ENCODE data around the gene PLEKHN1.
"Not testable (repeated sequence)": the region's sequence is repeated elsewhere in the genome, so short reads cannot be mapped to it uniquely, and the experiment has no call there.

Gene PLEKHN1

GRCh38 chr1:943545-944340, 22.5 kb upstream of the PLEKHN1 start:
- no peak for DNase-seq (ENCODE audit: low read depth in 2 of 2)

GRCh38 chr1:944341-945325, 21.6 kb upstream of the PLEKHN1 start:
- no peak for DNase-seq (ENCODE audit: low read depth in 2 of 2)

GRCh38 chr1:945688-946556, 20.4 kb upstream of the PLEKHN1 start:
- no peak for DNase-seq (ENCODE audit: low read depth in 2 of 2)

- DNase-seq (ENCODE audit: low read depth in 2 of 2) = not testable (repeated sequence)
Observed at GRCh38 chr1:946811-947210, 19.5 kb upstream of the PLEKHN1 start.

GRCh38 chr1:947958-948357, 18.3 kb upstream of the PLEKHN1 start:
- no peak for DNase-seq (ENCODE audit: low read depth in 2 of 2)

GRCh38 chr1:950268-950667, 16.0 kb upstream of the PLEKHN1 start:
- no peak for DNase-seq (ENCODE audit: low read depth in 2 of 2)

- DNase-seq (ENCODE audit: low read depth in 2 of 2) = no peak
Observed at GRCh38 chr1:950881-951280, 15.4 kb upstream of the PLEKHN1 start.

- no peak for DNase-seq (ENCODE audit: low read depth in 2 of 2)
Observed at GRCh38 chr1:951364-951763, 14.9 kb upstream of the PLEKHN1 start.

GRCh38 chr1:952201-952600, 14.1 kb upstream of the PLEKHN1 start:
- DNase-seq (ENCODE audit: low read depth in 2 of 2) = no peak

GRCh38 chr1:952603-953002, 13.7 kb upstream of the PLEKHN1 start:
- no peak for DNase-seq (ENCODE audit: low read depth in 2 of 2)

GRCh38 chr1:953524-954320, 12.6 kb upstream of the PLEKHN1 start:
- no peak for DNase-seq (ENCODE audit: low read depth in 2 of 2)

- no peak for DNase-seq (ENCODE audit: low read depth in 2 of 2)
Observed at GRCh38 chr1:954927-955326, 11.4 kb upstream of the PLEKHN1 start.

- no peak for DNase-seq (ENCODE audit: low read depth in 2 of 2)
Observed at GRCh38 chr1:955474-955873, 10.8 kb upstream of the PLEKHN1 start.

GRCh38 chr1:956636-957035, 9.6 kb upstream of the PLEKHN1 start:
- DNase-seq (ENCODE audit: low read depth in 2 of 2) = no peak

GRCh38 chr1:958823-959730, 7.2 kb upstream of the PLEKHN1 start, which contains the start of gene NOC2L:
TSS of gene NOC2L (minus strand) at chr1:959256. CDS start at chr1:959240, 16 bp downstream.
- peak; percentile 97 to 98 for DNase-seq (ENCODE audit: low read depth in 2 of 2)

GRCh38 chr1:959731-960362, 6.4 kb upstream of the PLEKHN1 start:
- no peak for DNase-seq (ENCODE audit: low read depth in 2 of 2)

GRCh38 chr1:960363-961131, 5.7 kb upstream of the PLEKHN1 start, which contains the start of gene KLHL17:
TSS of gene KLHL17 (plus strand) at chr1:960584. CDS start at chr1:960694, 110 bp downstream.
- DNase-seq (ENCODE audit: low read depth in 2 of 2) = peak; percentile 80 to 81

- DNase-seq (ENCODE audit: low read depth in 2 of 2) = no peak
Observed at GRCh38 chr1:961132-961669, 5.1 kb upstream of the PLEKHN1 start.
